ENCODE results near the gene PNMA6F.

PNMA6F gene

DNA sequence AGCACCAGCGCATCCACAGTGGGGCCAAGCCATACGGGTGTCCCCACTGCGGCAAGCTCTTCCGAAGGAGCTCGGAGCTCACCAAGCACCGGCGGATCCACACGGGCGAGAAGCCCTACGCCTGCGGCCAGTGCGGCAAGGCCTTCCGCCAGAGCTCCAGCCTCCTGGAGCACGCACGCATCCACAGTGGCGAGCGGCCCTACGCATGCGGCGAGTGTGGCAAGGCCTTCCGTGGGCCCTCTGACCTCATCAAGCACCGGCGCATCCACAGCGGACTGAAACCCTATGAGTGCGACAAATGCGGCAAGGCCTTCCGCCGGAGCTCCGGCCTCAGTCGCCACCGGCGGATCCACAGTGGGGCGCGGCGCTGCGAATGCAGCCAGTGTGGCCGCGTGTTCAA is 26.0 kb upstream of the PNMA6F start:
- 97% methylated on average over 38 of the region's 38 CpGs for WGBS (ENCODE audit: insufficient coverage)
- ChIA-PET CTCF (no interaction called here), POLR2A (no interaction called here)
- peaks cover 0 to 2% (median 0%) of the 10 kb centered on the region in 5 experiments for H3K27me3 ChIP-seq (replicated peaks in 2 of 5; ENCODE audit: control insufficient read depth in 4 of 5, insufficient read depth in 5 of 5, low read length in 4 of 5)
- H3K4me1 ChIP-seq (ENCODE audit: control extremely low read depth in 1 of 4, control insufficient read depth in 4 of 4, insufficient read depth in 4 of 4, low read length in 3 of 4) = no peaks in the 10 kb centered on the region
- no peak for DNase-seq
- H3K9me3 ChIP-seq (ENCODE audit: control extremely low read depth in 1 of 5, control insufficient read depth in 4 of 5, insufficient read depth in 2 of 5, low read depth in 1 of 5, low read length in 4 of 5) = peaks cover 0 to 20% (median 0%) of the 10 kb centered on the region in 5 experiments
- H3K4me3 ChIP-seq (ENCODE audit: control insufficient read depth in 1 of 7, extremely low read depth in 1 of 7, insufficient read depth in 4 of 7, low read depth in 2 of 7, low read length in 6 of 7) = no peak overlapping the region
- peaks cover 0 to 49% (median 28%) of the 10 kb centered on the region in 4 experiments for H3K36me3 ChIP-seq (ENCODE audit: control insufficient read depth in 4 of 4, insufficient read depth in 4 of 4, low read length in 3 of 4)
- H3K27ac ChIP-seq (ENCODE audit: insufficient read depth in 1 of 2, low read depth in 1 of 2, low read length in 2 of 2, poor library complexity in 1 of 2, severe bottlenecking in 2 of 2) = no peak overlapping the region

DNA sequence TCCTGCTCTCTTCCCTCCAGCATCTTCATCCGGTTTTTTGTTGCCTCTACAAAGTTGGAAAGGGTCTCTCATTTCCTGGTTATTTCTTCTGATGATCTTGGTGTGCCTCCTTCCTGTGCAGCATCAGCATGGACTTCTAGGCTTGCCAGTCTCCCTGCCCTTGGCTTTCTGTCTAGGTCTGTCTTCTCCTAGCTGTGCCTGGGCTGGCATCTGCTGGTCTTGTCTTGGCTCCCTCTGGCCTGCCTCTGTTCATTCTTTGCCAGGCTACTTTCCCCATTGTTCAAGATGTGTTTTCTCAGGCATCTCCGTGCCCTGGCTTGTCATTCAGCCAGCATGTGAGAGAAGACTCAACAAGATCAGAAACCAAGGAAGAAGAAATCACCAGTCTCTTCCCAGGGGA is 22.1 kb upstream of the PNMA6F start:
- ChIA-PET CTCF (no interaction called here), POLR2A (no interaction called here)
- Histone ChIP-seq H3K9me3 (ENCODE audit: control extremely low read depth in 1 of 5, control insufficient read depth in 4 of 5, insufficient read depth in 2 of 5, low read depth in 1 of 5, low read length in 4 of 5) (peaks cover 0 to 24% (median 4%) of the 10 kb centered on the region in 5 experiments), H3K4me3 (ENCODE audit: control insufficient read depth in 1 of 7, extremely low read depth in 1 of 7, insufficient read depth in 4 of 7, low read depth in 2 of 7, low read length in 6 of 7) (no peak overlapping the region), H3K27ac (ENCODE audit: insufficient read depth in 1 of 2, low read depth in 1 of 2, low read length in 2 of 2, poor library complexity in 1 of 2, severe bottlenecking in 2 of 2) (no peak overlapping the region), H3K36me3 (ENCODE audit: control insufficient read depth in 4 of 4, insufficient read depth in 4 of 4, low read length in 3 of 4) (peaks cover 8 to 67% (median 29%) of the 10 kb centered on the region in 4 experiments), H3K4me1 (ENCODE audit: control extremely low read depth in 1 of 4, control insufficient read depth in 4 of 4, insufficient read depth in 4 of 4, low read length in 3 of 4) (no peaks in the 10 kb centered on the region), H3K27me3 (replicated peaks in 2 of 5; ENCODE audit: control insufficient read depth in 4 of 5, insufficient read depth in 5 of 5, low read length in 4 of 5) (no peaks in the 10 kb centered on the region)
- 83% methylated on average over 1 of the region's 2 CpGs for WGBS (ENCODE audit: insufficient coverage)
- DNase-seq = no peak

DNA sequence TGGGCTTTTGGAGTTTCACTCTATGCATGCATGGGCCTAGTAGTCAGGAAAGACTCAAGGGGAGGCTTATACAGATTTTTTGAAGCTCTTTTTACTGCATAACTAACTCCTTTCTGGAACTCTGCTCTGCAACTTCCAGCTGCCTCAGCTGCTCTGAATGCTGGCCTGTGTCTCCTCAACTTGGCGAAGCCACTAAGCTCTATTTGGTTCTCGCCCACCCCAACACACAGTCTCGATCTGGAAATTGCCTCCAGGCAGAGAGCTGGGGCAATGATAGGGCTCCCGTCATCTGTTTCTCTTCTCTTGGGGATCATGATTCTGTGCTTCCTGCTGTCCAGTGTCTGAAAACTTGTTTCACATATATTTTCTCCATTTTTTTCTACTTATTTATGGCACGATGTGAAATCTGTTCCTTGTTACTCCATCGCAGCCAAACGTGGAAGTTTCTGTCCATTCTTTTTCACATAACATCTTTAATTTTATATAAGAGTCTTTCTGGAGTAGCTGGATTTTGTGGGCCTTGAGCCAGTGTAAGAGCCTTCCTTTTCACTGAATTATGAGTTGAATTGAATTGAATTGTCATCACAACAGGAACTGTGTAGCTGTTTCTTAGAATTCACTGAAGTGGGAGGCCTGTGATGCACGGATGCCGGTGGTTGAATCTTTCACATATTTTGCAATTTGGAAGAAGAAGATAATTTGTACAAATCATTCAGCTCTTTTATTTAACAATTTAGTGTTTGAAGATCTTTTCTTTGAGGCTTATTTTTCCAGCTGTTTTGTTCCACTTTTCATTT is 21.4 kb upstream of the PNMA6F start:
- ChIA-PET CTCF (interaction anchor here (1.0 to 1.3 kb wide), 2 partner anchors 16 to 49 kb away, joined by 3 to 4 read pairs; no protein-coding TSS in a partner anchor), POLR2A (no interaction called here)
- peaks cover 0 to 4% (median 1%) of the 10 kb centered on the region in 4 experiments for H3K4me1 ChIP-seq (ENCODE audit: control extremely low read depth in 1 of 4, control insufficient read depth in 4 of 4, insufficient read depth in 4 of 4, low read length in 3 of 4)
- no peak overlapping the region for H3K27ac ChIP-seq (ENCODE audit: insufficient read depth in 1 of 2, low read depth in 1 of 2, low read length in 2 of 2, poor library complexity in 1 of 2, severe bottlenecking in 2 of 2)
- H3K9me3 ChIP-seq (ENCODE audit: control extremely low read depth in 1 of 5, control insufficient read depth in 4 of 5, insufficient read depth in 2 of 5, low read depth in 1 of 5, low read length in 4 of 5) = peaks cover 0 to 24% (median 4%) of the 10 kb centered on the region in 5 experiments
- DNase-seq = no peak
- WGBS (ENCODE audit: insufficient coverage) = 91% methylated on average over 4 of the region's 9 CpGs
- H3K36me3 ChIP-seq (ENCODE audit: control insufficient read depth in 4 of 4, insufficient read depth in 4 of 4, low read length in 3 of 4) = peaks cover 8 to 69% (median 28%) of the 10 kb centered on the region in 4 experiments
- no peak overlapping the region for H3K4me3 ChIP-seq (ENCODE audit: control insufficient read depth in 1 of 7, extremely low read depth in 1 of 7, insufficient read depth in 4 of 7, low read depth in 2 of 7, low read length in 6 of 7)
- no peaks in the 10 kb centered on the region for H3K27me3 ChIP-seq (replicated peaks in 2 of 5; ENCODE audit: control insufficient read depth in 4 of 5, insufficient read depth in 5 of 5, low read length in 4 of 5)

DNA sequence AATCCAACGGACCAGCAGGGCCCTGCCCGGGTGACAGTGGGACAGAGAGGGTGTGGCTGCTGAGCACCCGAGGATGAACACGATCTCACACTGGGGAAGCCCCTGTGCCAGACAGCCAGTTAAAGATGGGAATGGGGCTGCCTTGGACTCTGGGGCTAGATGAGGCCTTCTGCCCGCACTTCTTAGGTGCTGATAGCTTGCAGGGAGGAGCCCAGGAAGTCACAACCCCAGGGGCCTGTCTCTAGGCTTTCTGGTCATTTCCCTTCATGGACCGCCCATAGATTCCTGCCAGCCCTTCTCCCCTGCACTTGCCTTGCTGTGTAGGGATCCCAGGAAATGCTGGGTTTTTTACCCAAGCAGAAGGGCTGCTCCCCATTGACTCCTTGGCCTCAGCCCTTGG is 18.5 kb upstream of the PNMA6F start:
- H3K27ac ChIP-seq (ENCODE audit: insufficient read depth in 1 of 2, low read depth in 1 of 2, low read length in 2 of 2, poor library complexity in 1 of 2, severe bottlenecking in 2 of 2) = no peak overlapping the region
- peaks cover 8 to 56% (median 22%) of the 10 kb centered on the region in 4 experiments for H3K36me3 ChIP-seq (ENCODE audit: control insufficient read depth in 4 of 4, insufficient read depth in 4 of 4, low read length in 3 of 4)
- H3K4me3 ChIP-seq (ENCODE audit: control insufficient read depth in 1 of 7, extremely low read depth in 1 of 7, insufficient read depth in 4 of 7, low read depth in 2 of 7, low read length in 6 of 7) = no peak overlapping the region
- DNase-seq = no peak
- ChIA-PET CTCF (no interaction called here), POLR2A (no interaction called here)
- H3K4me1 ChIP-seq (ENCODE audit: control extremely low read depth in 1 of 4, control insufficient read depth in 4 of 4, insufficient read depth in 4 of 4, low read length in 3 of 4) = peaks cover 0 to 25% (median 13%) of the 10 kb centered on the region in 4 experiments
- 92% methylated on average over 6 of the region's 6 CpGs for WGBS (ENCODE audit: insufficient coverage)
- H3K27me3 ChIP-seq (replicated peaks in 2 of 5; ENCODE audit: control insufficient read depth in 4 of 5, insufficient read depth in 5 of 5, low read length in 4 of 5) = no peaks in the 10 kb centered on the region
- peaks cover 0 to 9% (median 0%) of the 10 kb centered on the region in 5 experiments for H3K9me3 ChIP-seq (ENCODE audit: control extremely low read depth in 1 of 5, control insufficient read depth in 4 of 5, insufficient read depth in 2 of 5, low read depth in 1 of 5, low read length in 4 of 5)

DNA sequence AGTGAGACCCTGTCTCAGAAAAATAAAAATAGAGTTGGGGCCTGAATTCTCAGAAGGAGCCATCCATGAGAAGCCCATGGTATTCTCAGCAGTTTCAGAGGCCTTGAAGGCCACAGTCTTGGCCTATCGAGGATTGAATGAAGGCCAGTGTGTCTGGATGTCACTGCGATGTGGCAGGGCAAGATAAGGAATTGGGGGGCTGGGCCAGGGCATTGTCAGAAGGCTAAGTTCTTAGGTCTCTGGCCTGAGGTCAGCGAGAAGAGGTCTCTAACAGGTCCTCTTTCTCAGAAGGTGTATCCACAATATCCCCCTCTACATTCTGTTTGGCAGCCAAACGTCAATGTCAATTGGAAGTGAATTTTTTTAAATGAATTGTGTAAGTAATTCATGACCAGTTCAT is 18.1 kb upstream of the PNMA6F start:
- 93% methylated on average over 2 of the region's 4 CpGs for WGBS (ENCODE audit: insufficient coverage)
- no peak for DNase-seq
- Histone ChIP-seq H3K4me1 (ENCODE audit: control extremely low read depth in 1 of 4, control insufficient read depth in 4 of 4, insufficient read depth in 4 of 4, low read length in 3 of 4) (peaks cover 0 to 29% (median 16%) of the 10 kb centered on the region in 4 experiments), H3K27ac (ENCODE audit: insufficient read depth in 1 of 2, low read depth in 1 of 2, low read length in 2 of 2, poor library complexity in 1 of 2, severe bottlenecking in 2 of 2) (no peak overlapping the region), H3K27me3 (replicated peaks in 2 of 5; ENCODE audit: control insufficient read depth in 4 of 5, insufficient read depth in 5 of 5, low read length in 4 of 5) (no peaks in the 10 kb centered on the region), H3K36me3 (ENCODE audit: control insufficient read depth in 4 of 4, insufficient read depth in 4 of 4, low read length in 3 of 4) (peaks cover 8 to 56% (median 20%) of the 10 kb centered on the region in 4 experiments), H3K4me3 (ENCODE audit: control insufficient read depth in 1 of 7, extremely low read depth in 1 of 7, insufficient read depth in 4 of 7, low read depth in 2 of 7, low read length in 6 of 7) (no peak overlapping the region), H3K9me3 (ENCODE audit: control extremely low read depth in 1 of 5, control insufficient read depth in 4 of 5, insufficient read depth in 2 of 5, low read depth in 1 of 5, low read length in 4 of 5) (peaks cover 0 to 8% (median 0%) of the 10 kb centered on the region in 5 experiments)
- ChIA-PET POLR2A (no interaction called here), CTCF (no interaction called here)

DNA sequence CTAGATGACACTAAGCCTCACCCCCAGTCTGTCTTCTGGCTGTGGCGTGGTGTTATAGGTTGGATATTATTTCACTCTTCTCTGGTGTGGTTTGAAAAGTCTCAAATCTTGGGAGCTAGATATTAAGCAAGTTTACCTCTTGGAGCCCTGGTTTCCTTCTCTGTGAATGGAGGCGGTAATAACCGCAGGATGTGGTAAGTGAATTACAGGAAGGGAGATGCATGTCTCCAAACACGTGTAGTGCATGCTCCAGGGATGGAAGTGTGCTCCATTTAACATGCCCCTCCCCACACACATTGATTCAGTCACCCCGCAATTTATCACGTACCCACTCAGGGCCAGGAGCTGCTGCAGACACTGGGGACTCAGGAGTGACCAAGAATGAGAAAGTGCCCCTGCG is 17.3 kb upstream of the PNMA6F start:
- Histone ChIP-seq H3K4me3 (ENCODE audit: control insufficient read depth in 1 of 7, extremely low read depth in 1 of 7, insufficient read depth in 4 of 7, low read depth in 2 of 7, low read length in 6 of 7) (no peak overlapping the region), H3K36me3 (ENCODE audit: control insufficient read depth in 4 of 4, insufficient read depth in 4 of 4, low read length in 3 of 4) (peaks cover 4 to 47% (median 15%) of the 10 kb centered on the region in 4 experiments), H3K27ac (ENCODE audit: insufficient read depth in 1 of 2, low read depth in 1 of 2, low read length in 2 of 2, poor library complexity in 1 of 2, severe bottlenecking in 2 of 2) (no peak overlapping the region), H3K27me3 (replicated peaks in 2 of 5; ENCODE audit: control insufficient read depth in 4 of 5, insufficient read depth in 5 of 5, low read length in 4 of 5) (no peaks in the 10 kb centered on the region), H3K9me3 (ENCODE audit: control extremely low read depth in 1 of 5, control insufficient read depth in 4 of 5, insufficient read depth in 2 of 5, low read depth in 1 of 5, low read length in 4 of 5) (peaks cover 0 to 7% (median 0%) of the 10 kb centered on the region in 5 experiments), H3K4me1 (ENCODE audit: control extremely low read depth in 1 of 4, control insufficient read depth in 4 of 4, insufficient read depth in 4 of 4, low read length in 3 of 4) (peaks cover 0 to 29% (median 16%) of the 10 kb centered on the region in 4 experiments)
- 59% methylated on average over 4 of the region's 7 CpGs for WGBS (ENCODE audit: insufficient coverage)
- POLR2A ChIA-PET = no interaction called here
- CTCF ChIA-PET = no interaction called here
- DNase-seq = no peak

DNA sequence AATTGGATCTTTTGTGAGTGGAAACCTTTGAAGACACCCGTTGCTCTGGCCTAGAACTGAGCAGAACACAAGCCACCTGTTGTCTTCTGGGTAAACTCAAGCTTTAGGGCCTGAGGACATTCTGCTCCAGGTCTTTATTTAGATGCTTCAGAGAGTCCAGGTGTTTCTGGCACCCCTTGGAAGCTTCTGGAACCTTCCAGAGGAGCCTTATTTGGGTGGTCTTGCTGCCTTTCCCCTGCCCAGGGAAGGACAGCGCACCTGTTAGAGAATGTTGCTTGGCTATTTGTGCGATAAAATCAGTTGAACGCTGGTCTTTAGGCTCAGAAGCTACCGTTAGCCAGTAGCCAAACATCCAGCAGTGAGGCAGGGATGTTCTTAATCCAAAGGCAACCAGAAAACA is 15.4 kb upstream of the PNMA6F start:
- ChIA-PET CTCF (interaction anchor here (1.0 kb wide), 1 partner anchor 304 kb away, joined by 3 read pairs; no protein-coding TSS in a partner anchor), POLR2A (no interaction called here)
- Histone ChIP-seq H3K4me3 (ENCODE audit: control insufficient read depth in 1 of 7, extremely low read depth in 1 of 7, insufficient read depth in 4 of 7, low read depth in 2 of 7, low read length in 6 of 7) (no peak overlapping the region), H3K36me3 (ENCODE audit: control insufficient read depth in 4 of 4, insufficient read depth in 4 of 4, low read length in 3 of 4) (peaks cover 4 to 44% (median 12%) of the 10 kb centered on the region in 4 experiments), H3K27ac (ENCODE audit: insufficient read depth in 1 of 2, low read depth in 1 of 2, low read length in 2 of 2, poor library complexity in 1 of 2, severe bottlenecking in 2 of 2) (peak overlapping the region in 1 of 2 experiments; percentile 9), H3K9me3 (ENCODE audit: control extremely low read depth in 1 of 5, control insufficient read depth in 4 of 5, insufficient read depth in 2 of 5, low read depth in 1 of 5, low read length in 4 of 5) (peaks cover 0 to 4% (median 0%) of the 10 kb centered on the region in 5 experiments), H3K4me1 (ENCODE audit: control extremely low read depth in 1 of 4, control insufficient read depth in 4 of 4, insufficient read depth in 4 of 4, low read length in 3 of 4) (peaks cover 0 to 29% (median 16%) of the 10 kb centered on the region in 4 experiments), H3K27me3 (replicated peaks in 2 of 5; ENCODE audit: control insufficient read depth in 4 of 5, insufficient read depth in 5 of 5, low read length in 4 of 5) (peaks cover 0 to 4% (median 0%) of the 10 kb centered on the region in 5 experiments)
- 84% methylated on average over 5 of the region's 5 CpGs for WGBS (ENCODE audit: insufficient coverage)
- DNase-seq = no peak

All from common myeloid progenitor, CD34-positive (primary cell).